Jurkat, Clone E6-1 (cell line): Measurements from ENCODE around the gene STING1.

Experiments used
- DNase-seq: peaks from one replicate; pipeline ENCODE4 v3.0.0-alpha.2; 2011; ENCODE audit warnings: low read depth, low spot score
- H3K4me3 ChIP-seq: 2 replicates; pipeline ENCODE4 v1.5.1; 2011; ENCODE audit warnings: mild to moderate bottlenecking, low read length, control low read depth, moderate library complexity

Gene STING1

DNA sequence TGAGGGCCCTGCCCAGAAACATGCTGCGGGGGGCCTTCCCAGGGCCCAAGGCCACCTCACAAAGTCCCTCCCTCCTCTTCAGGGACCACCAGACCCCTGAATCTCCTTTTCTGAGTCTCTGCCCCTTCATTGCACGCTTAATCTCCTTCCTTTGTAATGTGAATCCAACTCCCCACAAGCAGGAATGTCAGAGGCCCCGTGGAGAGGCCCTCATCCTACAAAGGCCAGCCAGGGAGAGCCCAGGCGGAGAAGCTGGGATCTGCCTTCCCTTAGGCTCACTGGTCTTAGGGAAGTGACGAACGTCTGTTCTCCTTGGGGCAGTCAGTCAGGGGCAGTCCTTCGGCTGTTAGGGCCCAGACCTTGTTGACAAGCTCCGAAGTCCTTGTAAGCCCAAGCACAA is 9.5 kb downstream of the STING1 start:
- no peak overlapping the region for H3K4me3 ChIP-seq
- no peak for DNase-seq

DNA sequence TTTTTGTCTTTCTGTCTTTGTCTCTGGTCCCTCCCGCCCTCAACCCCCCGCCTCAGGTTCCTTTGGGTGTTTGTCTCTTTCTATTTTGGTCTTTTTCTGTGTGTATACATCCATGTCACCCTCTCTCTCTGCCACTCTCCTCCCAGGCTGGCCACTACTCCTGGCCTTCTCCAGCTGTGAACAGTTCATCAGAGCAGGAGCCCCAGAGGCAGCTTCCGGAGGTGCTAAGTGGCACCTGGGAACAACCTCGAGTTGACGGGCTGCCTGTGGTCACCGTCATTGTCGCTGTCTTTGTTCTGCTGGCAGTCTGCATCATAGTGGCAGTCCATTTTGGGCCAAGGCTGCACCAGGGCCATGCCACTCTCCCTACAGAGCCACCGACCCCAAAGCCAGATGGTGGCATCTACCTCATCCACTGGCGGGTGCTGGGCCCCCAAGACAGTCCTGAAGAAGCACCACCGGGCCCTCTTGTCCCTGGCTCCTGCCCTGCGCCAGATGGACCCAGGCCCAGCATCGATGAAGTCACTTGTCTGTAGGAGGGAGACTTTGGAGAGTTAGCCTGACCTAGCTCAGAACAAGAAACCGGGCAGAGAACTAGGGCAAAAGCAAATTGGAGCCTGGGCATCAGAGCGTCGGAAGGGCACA is 10.1 kb downstream of the STING1 start:
- DNase-seq: peak; percentile 65
- peak overlapping the region; percentile 57 for H3K4me3 ChIP-seq

DNA sequence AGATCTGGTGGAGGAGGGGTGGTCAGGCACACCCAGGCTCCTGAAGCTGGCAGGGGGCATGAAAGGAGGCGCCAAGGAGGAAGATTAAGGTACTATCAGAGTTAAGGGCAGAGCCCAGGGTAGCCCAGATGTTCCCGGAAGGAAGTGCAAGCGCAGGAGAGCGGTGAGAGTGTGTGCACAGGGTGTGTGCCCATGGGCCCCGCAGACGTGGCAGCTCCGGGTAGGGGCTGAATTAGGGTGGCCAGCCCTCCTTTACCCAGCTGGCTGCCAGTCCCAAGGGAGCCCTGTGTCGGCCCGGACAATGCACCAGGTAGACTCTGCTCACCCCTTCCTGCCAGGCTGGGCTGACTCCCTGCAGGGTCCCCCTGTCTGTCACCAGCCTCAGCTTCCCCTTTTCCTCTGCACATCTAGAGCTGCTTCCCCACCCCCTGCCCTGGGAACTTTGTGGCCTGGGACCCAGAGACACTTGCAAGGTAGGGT is 11.7 kb downstream of the STING1 start, which contains the start of gene SMIM33:
SMIM33 (plus strand) TSS at position 184 of the 480 bp plus-strand sequence; CDS start at position 302, 118 bp downstream.
- peak within 1 kb of the TSS; percentile 57 for H3K4me3 ChIP-seq
- peak; percentile 58 for DNase-seq

DNA sequence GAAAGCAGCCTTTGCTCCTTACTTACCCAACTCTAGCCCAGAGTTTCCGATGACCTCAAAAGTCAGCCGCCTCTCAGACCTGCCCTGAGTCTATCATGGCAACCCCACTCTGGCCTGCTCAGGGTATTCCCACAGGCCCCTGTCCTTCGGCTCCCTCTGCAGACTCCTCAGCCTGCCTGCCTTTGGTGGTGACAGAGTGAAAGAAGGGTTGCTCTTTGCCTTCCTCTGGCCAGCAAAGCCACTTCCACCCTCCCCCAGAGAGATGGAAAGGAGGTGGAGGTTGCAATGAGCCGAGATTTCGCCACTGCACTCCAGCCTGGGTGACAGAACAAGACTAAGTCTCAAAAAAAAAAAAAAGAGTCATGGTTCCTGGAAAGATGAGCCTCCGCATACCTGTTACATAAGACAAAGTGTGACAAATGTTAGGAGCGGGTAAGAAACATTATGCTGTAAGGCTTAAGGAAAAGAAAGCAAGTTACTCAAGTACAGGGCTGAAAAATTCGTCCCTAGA is 14.1 kb downstream of the STING1 start:
- no peak overlapping the region for H3K4me3 ChIP-seq
- no peak for DNase-seq

DNA sequence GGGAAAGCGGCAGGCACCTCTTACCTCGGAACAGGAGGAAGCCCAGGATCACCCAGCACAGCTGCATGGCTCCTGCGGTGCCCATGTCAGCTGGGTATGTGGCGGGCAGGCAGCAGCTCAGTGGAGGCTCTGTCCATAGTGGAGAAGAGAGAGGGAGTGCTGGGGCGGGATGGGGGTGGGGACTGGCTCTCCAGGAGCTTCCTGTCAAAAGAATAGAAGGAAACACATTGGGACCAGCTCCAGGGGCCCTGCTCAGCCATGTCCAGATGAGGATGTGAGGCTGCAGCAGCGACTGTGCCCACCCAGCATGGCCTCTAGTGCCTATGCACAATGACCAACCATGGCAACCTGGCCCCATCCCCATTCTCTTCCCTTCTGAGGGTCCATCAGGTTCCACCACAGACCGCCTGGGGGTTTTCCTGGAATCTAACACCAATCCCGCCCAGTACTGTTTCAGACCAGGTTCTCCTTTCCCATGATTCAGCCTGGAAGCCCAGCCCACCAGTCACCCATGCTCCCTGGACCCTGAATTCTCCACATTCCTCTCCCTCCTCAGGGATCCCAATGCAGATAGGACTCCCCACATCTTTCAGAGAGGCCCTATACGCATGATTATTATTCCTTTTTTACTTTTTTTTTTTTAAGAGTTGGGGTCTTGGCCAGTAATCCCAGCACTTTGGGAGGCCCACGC is 19.8 kb downstream of the STING1 start, which contains the start of gene ECSCR:
ECSCR (minus strand) TSS at position 158 of the 691 bp plus-strand sequence; CDS start at position 85, 73 bp downstream.
- DNase-seq: no peak
- no peak within 1 kb of the TSS for H3K4me3 ChIP-seq

DNA sequence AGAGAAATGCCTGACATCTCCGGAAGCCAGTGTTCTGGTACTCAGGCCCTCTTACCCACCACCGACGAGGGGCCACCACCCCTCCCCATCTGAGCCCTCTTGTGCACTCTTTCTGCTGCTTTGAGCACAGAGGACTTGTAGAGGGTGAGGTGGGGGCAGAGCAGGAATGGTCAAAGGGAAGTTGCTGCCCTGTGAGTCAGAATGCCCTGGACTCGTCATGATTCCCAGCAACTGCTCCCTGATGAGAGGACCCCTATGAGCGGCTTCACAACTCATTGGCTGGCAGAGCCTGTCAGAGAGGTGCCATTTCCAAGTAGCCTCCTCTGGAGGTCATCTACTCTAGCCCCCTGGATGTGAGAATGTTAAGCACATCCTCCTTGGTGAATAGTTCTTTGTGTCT is 20.9 kb downstream of the STING1 start:
- no peak overlapping the region for H3K4me3 ChIP-seq
- DNase-seq: no peak

DNA sequence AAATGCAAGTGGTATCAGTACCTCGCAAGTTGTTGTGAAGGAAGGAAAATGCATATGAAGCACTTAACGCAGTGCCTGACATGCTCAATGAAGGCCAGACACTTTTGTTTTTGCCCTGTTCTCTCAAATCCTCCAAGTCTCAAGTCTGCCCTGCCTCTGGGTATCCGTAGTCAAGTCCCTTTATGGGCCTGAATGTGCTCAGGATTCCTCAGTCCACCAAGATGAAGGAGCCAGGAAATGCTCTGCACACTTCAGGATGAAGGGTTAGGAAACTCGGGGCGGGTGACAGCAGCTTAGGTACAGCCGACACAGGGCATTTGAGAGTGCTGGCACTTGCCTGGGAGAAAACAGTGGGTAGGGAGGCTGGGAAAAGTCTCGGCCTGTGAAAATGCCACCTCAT is 21.4 kb downstream of the STING1 start:
- H3K4me3 ChIP-seq: no peak overlapping the region
- DNase-seq: no peak

DNA sequence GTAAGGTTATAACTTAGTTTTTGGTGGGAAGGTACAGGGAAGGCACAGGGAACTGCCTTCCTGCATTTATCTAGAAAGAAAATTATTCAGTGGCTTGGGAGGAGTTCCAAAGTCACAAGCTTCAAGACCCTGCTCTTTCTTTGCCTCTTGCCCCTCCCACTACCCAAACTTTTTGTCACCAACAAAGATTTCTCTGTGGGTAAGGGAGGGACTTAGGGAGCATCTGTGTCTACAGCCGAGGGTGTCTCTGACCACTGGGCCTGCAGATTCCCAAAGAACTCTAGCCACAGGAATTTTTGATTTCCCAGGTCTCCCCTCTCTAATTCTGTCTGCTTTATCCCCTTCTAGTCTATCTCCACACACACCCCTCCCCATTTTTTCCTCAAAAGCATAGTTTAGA is 22.1 kb downstream of the STING1 start:
- DNase-seq: no peak

DNA sequence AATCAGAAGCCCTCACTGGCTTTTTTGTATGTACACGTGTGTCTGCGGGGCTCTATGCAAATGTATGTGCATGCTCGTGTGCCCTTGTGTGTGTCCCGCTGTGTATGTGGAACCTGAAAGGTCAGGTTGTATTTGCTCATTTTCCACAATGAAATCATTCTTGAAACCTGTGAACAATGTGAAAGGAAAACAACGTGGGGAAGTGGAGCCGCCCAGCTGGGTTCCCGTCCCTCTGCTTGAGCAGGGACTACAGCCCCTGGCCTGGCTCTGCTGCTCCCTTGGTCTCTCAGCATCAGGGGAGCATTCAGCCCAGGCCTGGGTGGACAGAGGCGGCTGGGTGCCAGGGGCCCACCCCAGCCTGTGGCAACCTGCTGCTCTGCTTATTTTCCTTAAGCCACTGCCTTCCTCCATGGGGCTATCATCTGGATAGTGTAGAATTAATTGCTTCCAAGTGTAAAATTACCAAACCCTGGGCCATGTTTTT is 23.1 kb downstream of the STING1 start:
- no peak overlapping the region; the same call in 1 of the 2 replicates for H3K4me3 ChIP-seq
- DNase-seq: no peak

More for the DNA sequence above, 22.1 kb downstream of the STING1 start:
- no peak overlapping the region for H3K4me3 ChIP-seq

DNA sequence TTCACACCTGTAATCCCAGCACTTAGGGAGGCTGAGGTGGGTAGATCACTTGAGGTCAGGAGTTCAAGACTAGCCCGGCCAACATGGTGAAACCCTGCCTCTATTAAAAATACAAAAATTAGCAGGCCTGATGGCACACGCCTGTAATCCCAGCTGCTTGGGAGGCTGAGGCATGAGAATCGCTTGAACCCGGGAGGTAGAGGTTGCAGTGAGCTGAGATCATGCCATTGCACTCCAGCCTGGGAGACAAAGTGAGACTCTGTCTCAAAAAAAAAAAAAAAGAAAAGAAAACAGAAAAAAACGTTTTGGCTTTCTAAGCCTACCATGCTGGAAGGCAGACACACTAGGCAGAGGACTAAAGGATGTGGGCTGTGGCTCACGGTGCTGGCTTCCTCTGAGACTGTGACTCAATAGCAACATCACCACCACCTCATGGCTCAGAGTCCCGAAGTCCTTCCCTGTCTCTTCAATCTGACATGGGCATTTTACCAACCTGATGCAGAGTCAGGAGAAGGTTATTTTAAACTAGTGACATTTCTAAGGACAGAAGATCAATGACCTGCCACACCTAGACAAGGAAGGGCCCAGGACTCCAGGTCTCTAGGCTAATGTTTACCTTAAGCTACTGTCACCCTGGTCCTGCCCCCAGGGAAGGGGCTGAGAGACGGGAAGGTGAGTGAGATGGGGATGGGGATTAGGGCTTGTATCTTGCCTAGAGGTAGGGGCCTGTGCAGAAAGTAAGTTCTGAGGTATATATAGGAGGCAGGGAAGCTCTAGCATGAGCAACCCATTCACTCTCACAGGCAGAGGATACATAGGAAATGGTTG is 23.8 kb downstream of the STING1 start:
- DNase-seq: peak; percentile 96
- H3K4me3 ChIP-seq: peak overlapping the region; percentile 22

DNA sequence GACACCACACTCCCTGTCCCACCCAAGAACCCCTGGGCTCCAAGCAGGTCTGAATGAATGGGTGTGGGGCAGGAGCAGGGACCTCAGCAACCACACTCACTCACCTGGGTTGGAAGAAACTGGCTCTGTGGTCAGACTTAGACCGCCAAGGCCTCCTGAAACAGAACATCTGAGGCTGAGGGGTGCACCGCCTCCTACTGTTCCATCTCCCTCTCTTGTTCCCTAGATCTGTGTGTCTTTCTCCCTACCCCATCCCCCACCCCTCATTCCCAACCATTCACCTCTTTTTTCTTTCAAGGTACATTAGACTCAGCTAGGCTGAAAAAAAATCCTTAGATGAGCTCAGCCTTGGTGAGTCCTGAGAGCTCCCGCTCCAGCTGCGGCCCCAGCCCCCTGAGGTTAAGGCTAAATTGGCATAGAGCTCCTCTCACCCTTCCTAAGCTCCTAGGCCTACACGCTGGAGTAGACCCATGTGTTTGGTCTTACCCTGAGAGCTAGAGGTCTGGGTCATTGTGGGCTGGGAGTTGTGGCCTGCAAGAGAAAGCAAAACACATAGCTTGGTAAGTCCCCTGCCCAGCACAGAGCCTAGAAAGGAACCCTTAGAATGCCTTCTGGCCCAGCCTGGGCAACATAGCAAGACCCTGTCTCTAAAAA is 24.8 kb downstream of the STING1 start:
- peak; percentile 47 for DNase-seq

DNA sequence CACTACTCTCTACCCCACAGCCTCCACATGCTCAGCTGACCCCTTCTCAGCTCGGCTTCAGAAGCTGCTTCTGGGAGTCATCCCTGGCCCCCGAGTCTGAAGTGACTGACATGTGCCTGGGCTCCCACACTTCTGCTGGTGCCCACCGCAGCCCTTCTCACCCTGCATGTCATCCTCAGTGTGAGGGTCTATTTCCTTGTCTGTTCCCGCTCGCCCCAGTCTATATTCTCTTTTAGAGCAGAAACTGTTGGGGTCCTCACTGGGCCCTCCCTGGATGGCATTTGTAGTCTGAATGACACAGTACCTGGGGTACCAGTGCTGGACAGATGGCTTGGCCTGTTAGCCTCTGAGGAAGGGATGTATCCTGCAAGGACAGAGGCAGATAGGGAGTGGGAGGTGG is 25.3 kb downstream of the STING1 start:
- DNase-seq: no peak
- H3K4me3 ChIP-seq: no peak overlapping the region

More for the DNA sequence above, 24.8 kb downstream of the STING1 start:
- no peak overlapping the region for H3K4me3 ChIP-seq

DNA sequence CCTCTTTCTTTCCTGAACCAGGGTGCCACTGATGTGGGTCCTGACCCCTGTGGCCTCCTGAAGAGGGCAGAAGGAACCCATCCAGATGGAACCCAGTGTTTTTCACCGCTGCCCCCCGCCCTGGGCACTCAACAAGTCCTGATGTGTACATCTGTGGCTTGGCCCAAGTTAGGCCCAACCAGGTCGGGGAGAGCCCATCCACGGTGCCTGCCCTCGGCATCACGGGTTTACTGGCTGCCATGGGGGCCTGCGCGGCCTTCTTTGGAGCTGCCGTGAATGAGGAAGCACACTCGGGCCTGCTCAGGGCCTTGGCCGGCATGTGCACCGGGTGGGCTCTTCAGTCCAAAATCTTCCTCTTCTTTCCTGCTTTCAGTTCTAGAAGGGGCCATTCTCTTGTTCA is 25.8 kb downstream of the STING1 start:
- no peak overlapping the region for H3K4me3 ChIP-seq
- DNase-seq: no peak

DNA sequence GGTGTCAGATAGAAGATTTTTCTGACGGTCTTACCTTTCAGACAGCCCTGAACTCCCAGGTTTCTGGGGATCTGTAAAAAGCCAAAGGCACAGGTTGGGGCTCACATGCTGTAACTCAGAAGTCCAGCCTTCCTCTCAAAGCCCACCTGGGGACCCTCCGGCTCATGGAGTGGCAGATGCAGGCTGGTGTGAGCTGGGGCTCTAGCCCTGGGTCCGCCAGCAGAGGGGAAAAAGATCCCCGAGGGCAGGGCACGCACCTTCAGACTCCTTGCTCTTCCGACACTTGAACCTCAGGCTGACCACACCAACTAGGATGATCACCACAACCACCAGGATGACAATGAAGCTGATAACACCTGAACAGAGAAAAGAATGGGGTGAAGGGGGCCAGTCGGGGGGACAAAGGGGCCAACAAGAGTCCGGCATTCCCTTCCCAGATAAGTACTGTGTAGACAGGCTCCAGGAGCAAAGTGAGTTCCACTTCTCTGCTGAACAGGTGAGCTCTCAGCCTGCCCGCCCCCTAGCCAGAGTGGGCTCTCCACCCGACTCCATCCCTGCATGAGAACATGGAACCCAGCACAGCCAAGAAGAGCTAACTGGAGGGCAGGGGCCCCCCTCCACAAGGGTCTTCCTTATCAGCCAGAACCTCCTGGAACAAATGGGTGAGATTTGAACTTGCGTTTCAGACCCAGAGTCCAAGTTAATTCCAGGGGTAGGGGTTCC is 27.8 kb downstream of the STING1 start:
- no peak overlapping the region for H3K4me3 ChIP-seq

DNA sequence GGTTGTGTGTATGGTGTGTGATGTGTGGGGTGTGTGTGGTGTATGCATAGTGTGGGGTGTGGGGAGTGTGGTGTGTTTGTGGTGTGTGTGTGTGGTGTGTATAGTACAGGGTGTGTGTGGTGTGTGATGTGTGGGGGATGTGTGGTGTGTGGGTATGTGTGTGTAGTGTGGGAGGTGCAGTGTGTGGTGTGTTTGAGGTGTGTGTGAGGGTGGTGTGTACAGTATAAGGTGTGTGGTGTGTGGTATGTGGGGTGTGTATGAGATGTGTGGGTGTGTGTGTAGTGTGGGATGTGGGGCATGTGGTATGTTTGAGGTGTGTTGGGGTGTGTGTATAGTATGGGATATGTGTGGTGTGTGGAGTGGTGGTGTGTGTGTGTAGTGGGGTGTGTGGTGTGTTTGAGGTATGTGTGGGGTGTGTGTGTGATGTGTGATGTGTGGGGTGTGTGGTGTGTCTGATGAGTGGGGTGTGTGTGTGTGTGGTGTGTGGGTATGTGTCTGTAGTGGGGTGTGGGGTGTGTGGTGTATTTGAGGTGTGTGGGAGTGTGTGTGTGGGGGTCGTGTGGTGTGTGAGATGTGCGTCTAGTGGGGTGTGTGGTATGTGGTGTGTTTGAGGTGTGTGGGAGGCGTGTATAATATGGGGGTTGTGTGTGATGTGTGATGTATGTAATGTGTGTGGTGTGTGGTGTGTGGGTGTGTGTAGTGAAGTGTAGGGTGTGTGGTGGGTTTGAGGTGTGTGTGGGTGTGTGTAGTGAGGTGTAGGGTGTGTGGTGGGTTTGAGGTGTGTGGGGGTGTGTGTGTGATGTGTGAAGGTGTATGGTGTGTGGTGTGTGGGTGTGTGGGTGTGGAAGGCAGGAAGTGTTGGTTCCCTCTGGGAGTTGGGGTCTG is 28.6 kb downstream of the STING1 start:
- DNase-seq: peak; percentile 47
- H3K4me3 ChIP-seq: no peak overlapping the region

More for the DNA sequence above, 27.8 kb downstream of the STING1 start:
- no peak for DNase-seq

DNA sequence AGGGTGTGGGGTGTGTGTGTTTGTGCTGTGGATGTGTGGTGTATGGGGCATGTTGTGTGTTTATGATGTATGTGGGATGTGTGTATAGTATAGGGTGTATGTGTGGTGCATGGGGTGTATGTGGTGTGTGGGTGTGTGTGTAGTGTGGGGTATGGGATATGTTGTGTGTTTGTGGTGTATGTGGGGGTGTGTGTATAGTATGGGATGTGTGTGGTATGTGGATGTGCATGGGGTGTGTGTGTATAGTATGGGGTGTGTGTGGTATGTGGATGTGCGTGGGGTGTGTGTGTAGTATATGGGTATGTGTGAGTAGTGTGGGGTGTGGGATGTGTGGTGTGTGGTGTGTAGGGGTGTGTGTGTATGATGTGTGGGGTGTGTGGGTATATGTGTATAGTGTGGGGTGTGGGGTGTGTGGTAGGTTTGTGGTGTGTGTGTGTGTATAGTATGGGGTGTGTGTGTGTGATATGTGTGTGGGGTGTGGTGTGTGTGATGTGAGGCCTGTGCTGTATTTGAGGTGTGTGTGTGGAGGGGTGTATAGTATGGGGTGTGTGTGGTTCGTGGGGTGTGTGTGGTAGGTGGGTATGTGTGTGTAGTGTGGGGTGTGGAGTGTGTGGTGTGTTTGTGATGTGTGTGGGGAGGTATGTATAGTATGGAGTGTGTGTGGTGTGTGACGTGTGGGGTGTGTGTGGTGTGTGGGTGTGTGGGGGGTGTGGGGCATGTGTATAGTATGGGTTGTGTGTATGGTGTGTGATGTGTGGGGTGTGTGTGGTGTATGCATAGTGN is 30.5 kb downstream of the STING1 start:
- H3K4me3 ChIP-seq: no peak overlapping the region
- DNase-seq: no peak
